ENCODE results near the gene POU5F2.

Gene POU5F2

DNA sequence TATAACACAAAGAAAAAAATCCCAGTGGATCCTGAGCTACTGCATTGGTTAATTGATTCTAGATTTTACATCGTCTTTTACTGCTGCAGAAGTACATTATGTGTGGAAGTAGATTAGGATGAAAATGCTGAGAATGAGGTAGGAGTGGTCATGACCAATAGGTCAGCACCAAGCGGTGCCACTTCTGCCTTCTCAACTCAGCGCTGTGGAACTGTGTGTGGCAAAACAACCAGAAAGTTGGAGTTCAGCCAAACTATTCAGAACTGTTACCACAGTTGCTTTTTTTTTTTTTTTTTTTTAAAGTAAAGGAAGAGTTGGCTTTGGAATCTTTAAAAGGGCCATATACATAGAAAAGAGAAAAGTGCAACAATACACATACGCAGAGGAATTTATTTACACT is 24.2 kb downstream of the POU5F2 start:
- no peak for DNase-seq (ENCODE audit: low spot score)

DNA sequence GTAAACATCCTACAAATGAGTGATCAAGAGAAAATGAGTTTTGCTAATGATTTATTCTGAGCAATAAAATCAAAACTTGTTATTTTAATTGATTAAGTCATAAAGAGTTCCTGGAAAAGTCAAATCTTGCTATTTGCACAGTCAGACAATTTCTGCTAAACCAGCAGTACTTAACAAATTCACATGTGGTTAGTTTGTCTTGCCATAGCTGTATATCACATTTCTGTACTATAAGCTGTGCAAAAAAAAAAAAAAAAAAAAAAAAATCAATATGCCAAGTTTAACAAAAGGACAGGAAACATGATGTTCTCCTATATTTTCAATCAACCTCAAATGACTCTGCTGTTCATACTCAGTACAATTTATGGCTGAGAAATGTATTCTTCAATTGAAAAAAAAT is 24.9 kb downstream of the POU5F2 start:
- DNase-seq (ENCODE audit: low spot score), result no peak

GRCh38 chr5:93715761-93716160 is 25.6 kb downstream of the POU5F2 start:
- DNase-seq (ENCODE audit: low spot score), result no peak

DNA sequence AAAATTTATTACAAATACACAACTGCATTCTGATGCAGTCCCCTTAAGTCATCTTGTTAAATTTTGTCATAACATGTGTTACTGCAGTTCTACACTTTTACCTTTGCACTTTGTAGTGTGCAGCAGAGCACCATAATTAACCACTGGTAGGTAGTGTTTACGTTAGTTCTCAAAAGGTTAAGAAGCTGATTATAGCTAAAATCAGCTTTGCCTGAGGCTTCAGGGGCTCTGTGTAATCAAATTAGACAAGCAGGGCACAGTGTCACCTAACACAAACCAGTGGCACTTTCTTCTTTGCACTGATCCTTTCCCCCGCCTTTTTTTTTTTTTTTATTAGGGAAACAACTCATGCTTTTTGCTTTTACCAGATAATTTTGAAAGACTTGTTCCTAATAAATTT is 26.1 kb downstream of the POU5F2 start:
- DNase-seq (ENCODE audit: low spot score), result peak; percentile 80

GRCh38 chr5:93708442-93708841 is 33.0 kb downstream of the POU5F2 start:
- no peak for DNase-seq (ENCODE audit: low spot score)

DNA sequence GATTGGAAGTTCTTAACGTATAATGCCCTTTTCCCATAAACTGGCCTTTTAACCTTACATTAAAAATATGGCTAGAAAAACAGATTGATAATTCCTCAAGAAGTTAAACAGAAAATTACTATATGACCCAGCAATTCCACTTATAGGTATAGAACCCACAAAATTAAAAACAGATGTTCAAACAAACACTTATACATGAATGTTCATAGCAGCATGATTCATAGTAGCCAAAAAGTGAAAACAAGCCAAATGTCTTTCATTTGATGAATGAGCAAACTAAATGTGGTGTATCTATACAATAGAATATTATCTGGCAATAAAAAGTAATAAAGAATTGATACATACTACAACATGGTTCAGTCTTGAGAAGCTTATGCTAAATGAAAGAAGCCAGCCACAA is 35.5 kb downstream of the POU5F2 start:
- DNase-seq (ENCODE audit: low spot score), result no peak

- no peak for DNase-seq (ENCODE audit: low spot score)
Measured at GRCh38 chr5:93704996-93705395, 36.4 kb downstream of the POU5F2 start.

- DNase-seq (ENCODE audit: low spot score), result peak; percentile 72
Measured at GRCh38 chr5:93691997-93692396, 49.4 kb downstream of the POU5F2 start.
